ENCODE measurements around the gene ZC3H18.

DNA sequence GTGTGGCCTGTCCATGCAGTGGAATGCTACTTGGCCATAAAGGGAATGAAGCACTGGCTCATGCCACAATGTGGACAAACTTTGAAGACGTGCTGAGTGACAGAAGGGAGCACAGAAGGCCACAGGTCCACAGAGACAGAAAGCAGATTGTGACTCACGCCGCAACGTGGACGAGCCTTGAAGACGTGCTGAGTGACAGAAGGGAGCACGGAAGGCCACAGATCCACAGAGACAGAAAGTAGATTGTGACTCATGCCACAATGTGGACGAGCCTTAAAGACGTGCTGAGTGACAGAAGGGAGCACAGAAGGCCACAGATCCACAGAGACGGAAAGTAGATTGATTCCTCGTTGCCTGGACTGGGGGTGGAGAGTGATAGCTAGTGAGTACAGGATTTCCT is 19.2 kb downstream of the ZC3H18 start:
- TF ChIP-seq, protein P1, sequence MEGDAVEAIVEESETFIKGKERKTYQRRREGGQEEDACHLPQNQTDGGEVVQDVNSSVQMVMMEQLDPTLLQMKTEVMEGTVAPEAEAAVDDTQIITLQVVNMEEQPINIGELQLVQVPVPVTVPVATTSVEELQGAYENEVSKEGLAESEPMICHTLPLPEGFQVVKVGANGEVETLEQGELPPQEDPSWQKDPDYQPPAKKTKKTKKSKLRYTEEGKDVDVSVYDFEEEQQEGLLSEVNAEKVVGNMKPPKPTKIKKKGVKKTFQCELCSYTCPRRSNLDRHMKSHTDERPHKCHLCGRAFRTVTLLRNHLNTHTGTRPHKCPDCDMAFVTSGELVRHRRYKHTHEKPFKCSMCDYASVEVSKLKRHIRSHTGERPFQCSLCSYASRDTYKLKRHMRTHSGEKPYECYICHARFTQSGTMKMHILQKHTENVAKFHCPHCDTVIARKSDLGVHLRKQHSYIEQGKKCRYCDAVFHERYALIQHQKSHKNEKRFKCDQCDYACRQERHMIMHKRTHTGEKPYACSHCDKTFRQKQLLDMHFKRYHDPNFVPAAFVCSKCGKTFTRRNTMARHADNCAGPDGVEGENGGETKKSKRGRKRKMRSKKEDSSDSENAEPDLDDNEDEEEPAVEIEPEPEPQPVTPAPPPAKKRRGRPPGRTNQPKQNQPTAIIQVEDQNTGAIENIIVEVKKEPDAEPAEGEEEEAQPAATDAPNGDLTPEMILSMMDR (IDR thresholded peaks at IDR 0.05) = no peak
- TF ChIP-seq ZFX (IDR thresholded peaks at IDR 0.05; ENCODE audit: borderline replicate concordance) = no peak
